ENCODE measurements around the gene NR5A1. TPM values are rescaled to one million over a fixed set of nuclear protein-coding genes. Genes with fewer than 3 reads are reported as not detected.

The NR5A1 gene
- total RNA-seq, 4 donors from 2014 or later, result not detected

DNA sequence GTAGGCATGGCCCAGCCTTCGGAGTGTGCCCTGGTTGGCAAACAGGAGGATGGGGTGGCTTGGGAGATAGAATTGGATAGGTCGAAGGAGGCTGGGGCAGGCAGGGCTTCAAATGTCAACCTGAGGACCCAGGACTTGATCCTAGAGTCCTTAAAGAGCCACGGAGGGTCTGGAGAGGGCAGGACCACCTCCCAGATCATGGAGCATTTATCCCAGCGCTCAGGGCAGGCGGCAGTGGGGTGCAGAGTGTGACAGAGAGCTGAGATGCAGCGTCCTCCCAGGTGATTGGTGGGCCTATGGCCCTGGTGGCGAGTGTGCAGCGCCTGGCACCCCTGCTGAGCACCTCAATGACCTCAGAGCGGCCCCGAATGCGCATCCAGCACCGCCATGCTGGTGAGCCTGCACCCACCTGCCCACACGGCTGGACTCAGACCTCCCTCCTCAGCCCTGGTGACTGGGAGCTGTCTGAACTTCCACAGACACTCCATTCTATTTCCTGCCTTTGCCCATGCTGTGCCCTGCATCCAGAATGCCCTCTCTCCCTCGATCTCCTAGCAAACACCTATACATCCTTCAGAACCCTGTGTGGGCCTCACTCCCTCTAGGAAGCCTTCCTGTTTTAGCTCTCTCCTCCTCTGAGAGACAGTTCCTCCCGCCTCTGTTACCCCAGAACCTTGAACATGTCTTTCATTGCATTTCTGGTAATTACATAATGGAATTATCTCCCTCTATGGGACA is 50.7 kb downstream of the NR5A1 start:
- Histone ChIP-seq H3K27me3 (peaks cover 33% of the 10 kb centered on the region), H3K4me3 (no peak overlapping the region), H3K36me3 (no peaks in the 10 kb centered on the region), H3K27ac (no peak overlapping the region), H3K9me3 (peaks cover 0 to 13% (median 0%) of the 10 kb centered on the region in 3 donors), H3K4me1 (peaks cover 0 to 13% (median 0%) of the 10 kb centered on the region in 3 donors)
- TF ChIP-seq, protein P1, sequence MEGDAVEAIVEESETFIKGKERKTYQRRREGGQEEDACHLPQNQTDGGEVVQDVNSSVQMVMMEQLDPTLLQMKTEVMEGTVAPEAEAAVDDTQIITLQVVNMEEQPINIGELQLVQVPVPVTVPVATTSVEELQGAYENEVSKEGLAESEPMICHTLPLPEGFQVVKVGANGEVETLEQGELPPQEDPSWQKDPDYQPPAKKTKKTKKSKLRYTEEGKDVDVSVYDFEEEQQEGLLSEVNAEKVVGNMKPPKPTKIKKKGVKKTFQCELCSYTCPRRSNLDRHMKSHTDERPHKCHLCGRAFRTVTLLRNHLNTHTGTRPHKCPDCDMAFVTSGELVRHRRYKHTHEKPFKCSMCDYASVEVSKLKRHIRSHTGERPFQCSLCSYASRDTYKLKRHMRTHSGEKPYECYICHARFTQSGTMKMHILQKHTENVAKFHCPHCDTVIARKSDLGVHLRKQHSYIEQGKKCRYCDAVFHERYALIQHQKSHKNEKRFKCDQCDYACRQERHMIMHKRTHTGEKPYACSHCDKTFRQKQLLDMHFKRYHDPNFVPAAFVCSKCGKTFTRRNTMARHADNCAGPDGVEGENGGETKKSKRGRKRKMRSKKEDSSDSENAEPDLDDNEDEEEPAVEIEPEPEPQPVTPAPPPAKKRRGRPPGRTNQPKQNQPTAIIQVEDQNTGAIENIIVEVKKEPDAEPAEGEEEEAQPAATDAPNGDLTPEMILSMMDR (IDR thresholded peaks at IDR 0.05), result no peak
- TF ChIP-seq POLR2AphosphoS5 (IDR thresholded peaks at IDR 0.05), result no peak
- no peak for TF ChIP-seq POLR2A (IDR thresholded peaks at IDR 0.05)
- TF ChIP-seq EP300 (IDR thresholded peaks at IDR 0.05), result no peak
- ATAC-seq, result no peak
- 47 to 73% methylated on average over 4 of the region's 15 CpGs for WGBS, 2 donors (ENCODE audit: low coverage in 1 of 2)

DNA sequence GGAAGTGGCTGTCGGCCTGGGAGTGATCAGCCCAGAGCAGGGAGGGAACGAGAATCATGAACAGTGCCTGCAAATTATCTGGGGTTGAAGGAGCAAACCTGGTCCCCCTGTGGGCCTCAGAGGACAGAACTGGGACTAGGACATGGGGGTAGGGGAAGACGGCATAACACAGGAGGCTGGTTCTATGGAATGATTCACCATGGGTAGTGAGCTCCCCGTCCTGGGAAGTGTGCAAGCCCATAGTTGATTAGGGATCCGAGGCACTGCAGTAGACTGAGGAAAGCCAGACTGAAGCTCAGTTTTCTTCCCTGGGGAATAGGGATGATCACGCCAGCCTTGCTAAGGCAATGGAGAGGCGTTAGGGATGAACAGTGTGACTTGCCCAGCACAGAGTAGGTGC is 51.4 kb downstream of the NR5A1 start:
- 75 to 84% methylated on average over 3 to 4 of the region's 7 CpGs for WGBS, 2 donors (ENCODE audit: low coverage in 1 of 2)
- peaks cover 0 to 16% (median 0%) of the 10 kb centered on the region in 3 donors for H3K4me1 ChIP-seq
- peaks cover 0 to 13% (median 0%) of the 10 kb centered on the region in 3 donors for H3K9me3 ChIP-seq
- ATAC-seq, result no peak
- no peak for TF ChIP-seq POLR2AphosphoS5 (IDR thresholded peaks at IDR 0.05)
- TF ChIP-seq POLR2A (IDR thresholded peaks at IDR 0.05), result no peak
- TF ChIP-seq, protein P1 (IDR thresholded peaks at IDR 0.05), result no peak
- TF ChIP-seq EP300 (IDR thresholded peaks at IDR 0.05), result no peak
- no peak overlapping the region for H3K27ac ChIP-seq
- H3K4me3 ChIP-seq, result no peak overlapping the region
- peaks cover 39% of the 10 kb centered on the region for H3K27me3 ChIP-seq
- no peaks in the 10 kb centered on the region for H3K36me3 ChIP-seq

DNA sequence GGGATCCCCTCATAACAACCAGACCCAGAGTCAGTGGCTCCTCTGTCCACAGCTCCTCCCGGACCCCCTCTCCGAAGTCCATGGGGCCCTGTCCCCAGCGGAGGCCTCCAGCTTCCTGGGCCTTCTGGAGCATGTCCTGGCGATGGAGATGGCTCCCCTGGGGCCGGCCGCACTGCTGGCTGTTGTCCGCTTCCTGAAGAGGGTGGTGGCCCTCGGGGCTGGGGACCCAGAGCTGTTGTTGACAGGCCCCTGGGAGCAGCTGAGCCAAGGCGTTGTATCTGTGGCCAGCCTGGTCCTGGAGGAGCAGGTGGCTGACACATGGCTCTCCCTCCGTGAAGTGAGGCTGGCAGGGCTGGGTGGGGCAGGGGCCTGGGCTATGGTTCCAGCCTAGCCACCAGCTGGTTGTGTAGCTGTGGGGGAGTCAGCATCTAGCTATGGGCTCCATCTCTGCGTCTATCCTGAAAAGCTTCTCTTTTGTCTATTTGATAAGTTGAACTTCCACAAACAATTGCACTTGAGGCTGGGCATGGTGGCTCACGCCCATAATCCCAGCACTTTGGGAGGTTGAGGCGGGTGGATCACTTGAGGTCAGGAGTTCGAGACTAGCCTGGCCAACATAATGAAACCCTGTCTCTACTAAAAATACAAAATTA is 52.3 kb downstream of the NR5A1 start:
- 80% methylated on average over 1 of the region's 14 CpGs; no CpG with 5 or more reads in 1 of the 2 donors for WGBS, 2 donors (ENCODE audit: low coverage in 1 of 2)
- no peak for TF ChIP-seq POLR2A (IDR thresholded peaks at IDR 0.05)
- no peak for TF ChIP-seq POLR2AphosphoS5 (IDR thresholded peaks at IDR 0.05)
- TF ChIP-seq EP300 (IDR thresholded peaks at IDR 0.05), result no peak
- TF ChIP-seq, protein P1 (IDR thresholded peaks at IDR 0.05), result no peak
- H3K4me1 ChIP-seq, result peaks cover 0 to 24% (median 0%) of the 10 kb centered on the region in 3 donors
- H3K27ac ChIP-seq, result no peak overlapping the region
- H3K36me3 ChIP-seq, result no peaks in the 10 kb centered on the region
- no peak overlapping the region for H3K4me3 ChIP-seq
- no peak for ATAC-seq
- H3K27me3 ChIP-seq, result peaks cover 49% of the 10 kb centered on the region
- peaks cover 0 to 7% (median 0%) of the 10 kb centered on the region in 3 donors for H3K9me3 ChIP-seq

DNA sequence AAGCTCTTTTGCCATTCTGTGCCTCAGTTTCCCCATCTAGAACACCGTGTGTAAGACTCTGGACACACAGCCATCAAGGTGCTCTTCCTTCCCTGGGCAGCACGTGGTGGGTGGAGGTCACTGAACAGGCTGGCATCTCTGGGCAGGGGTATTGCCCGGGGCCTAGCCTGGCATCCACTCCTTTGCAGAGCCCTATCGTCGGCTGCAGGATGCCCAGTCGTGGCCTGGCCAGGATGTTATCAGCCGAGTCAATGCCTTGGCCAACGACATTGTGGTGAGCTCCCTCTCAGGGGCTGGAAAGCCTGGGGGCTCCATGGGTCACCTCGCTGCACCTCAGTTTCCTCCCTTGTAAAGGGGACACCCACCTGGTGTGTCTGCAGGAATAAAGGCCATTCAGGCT is 52.9 kb downstream of the NR5A1 start:
- Histone ChIP-seq H3K4me3 (no peak overlapping the region), H3K4me1 (peaks cover 0 to 24% (median 0%) of the 10 kb centered on the region in 3 donors), H3K9me3 (peaks cover 0 to 7% (median 0%) of the 10 kb centered on the region in 3 donors), H3K27ac (no peak overlapping the region), H3K36me3 (no peaks in the 10 kb centered on the region), H3K27me3 (peaks cover 55% of the 10 kb centered on the region)
- no peak for TF ChIP-seq POLR2A (IDR thresholded peaks at IDR 0.05)
- no peak for TF ChIP-seq EP300 (IDR thresholded peaks at IDR 0.05)
- TF ChIP-seq, protein P1 (IDR thresholded peaks at IDR 0.05), result no peak
- TF ChIP-seq POLR2AphosphoS5 (IDR thresholded peaks at IDR 0.05), result no peak
- WGBS, 2 donors (ENCODE audit: low coverage in 1 of 2), result no CpG with 5 or more reads among the region's 9 CpGs
- ATAC-seq, result no peak

All from gastroesophageal sphincter (tissue), 4 donors.